Suprapubic skin (tissue), 3 donors: ENCODE results near the gene PLXDC2.

Experiments
- CTCF ChIP-seq, 2 donors: fragments of 200-600 bp in 1 of 2; fragments of 450-650 bp in 1 of 2; sonication (generic) in 1 of 2; IDR thresholded peaks; one replicate each; pipeline ENCODE4 v1.5.1; 2016 to 2019; ENCODE audit warnings: antibody characterized with exemption in 2 of 2, mild to moderate bottlenecking in 1 of 2, moderate library complexity in 1 of 2
- EP300 ChIP-seq: sonication (generic); formaldehyde crosslinking; IDR thresholded peaks from one replicate; pipeline ENCODE4 v1.6.1; 2017; ENCODE audit warnings: antibody characterized with exemption
- POLR2A ChIP-seq, 2 donors: fragments of 450-650 bp; IDR thresholded peaks; one replicate each; pipeline ENCODE4 v1.6.1; 2017; ENCODE audit warnings: antibody characterized with exemption in 2 of 2, mild to moderate bottlenecking in 2 of 2, moderate library complexity in 2 of 2

GRCh38 chr10:20289070-20289828, 473.0 kb downstream of the PLXDC2 start:
- TF ChIP-seq CTCF (IDR thresholded peaks at IDR 0.05) = no peak
- TF ChIP-seq POLR2A (IDR thresholded peaks at IDR 0.05) = no peak
- TF ChIP-seq EP300 = no peak
